Liver (tissue), 9 donors: ENCODE results near the gene LIG1. TPM values are rescaled to one million over a fixed set of nuclear protein-coding genes. Genes with fewer than 3 reads are reported as not detected.

Source experiments
- DNase-seq: peaks from one replicate; pipeline ENCODE4 v3.0.0-alpha.2; 2017; ENCODE audit warnings: low spot score
- H3K27ac ChIP-seq, 2 donors: one replicate each; pipeline ENCODE4 v1.7.0; 2013; ENCODE audit warnings: inconsistent platforms in 2 of 2, low read length in 2 of 2, control low read depth in 1 of 2, low read depth in 1 of 2, mild to moderate bottlenecking in 1 of 2
- H3K27me3 ChIP-seq, 4 donors: one replicate each; pipeline versions ENCODE4 v1.6.1 to v1.7.0; 2013; ENCODE audit warnings: low read length in 3 of 4, inconsistent platforms in 1 of 4, mild to moderate bottlenecking in 1 of 4, moderate library complexity in 1 of 4; ENCODE audit not compliant: control insufficient read depth in 4 of 4, insufficient read depth in 4 of 4
- H3K36me3 ChIP-seq, 4 donors: one replicate each; pipeline versions ENCODE4 v1.6.1 to v1.7.0; 2013; ENCODE audit warnings: low read length in 3 of 4, mild to moderate bottlenecking in 3 of 4, low read depth in 1 of 4, moderate library complexity in 1 of 4; ENCODE audit not compliant: control insufficient read depth in 4 of 4, insufficient read depth in 3 of 4
- H3K4me1 ChIP-seq, 4 donors: one replicate each; pipeline versions ENCODE4 v1.6.1 to v1.7.0; 2013; ENCODE audit warnings: low read length in 3 of 4, mild to moderate bottlenecking in 3 of 4, moderate library complexity in 1 of 4; ENCODE audit not compliant: control insufficient read depth in 4 of 4, insufficient read depth in 4 of 4
- H3K4me3 ChIP-seq, 3 donors: one replicate each; pipeline versions ENCODE4 v1.6.1 to v1.7.0; 2013; ENCODE audit warnings: low read length in 3 of 3, control low read depth in 1 of 3, low read depth in 1 of 3, mild to moderate bottlenecking in 1 of 3
- H3K9ac ChIP-seq, 2 donors: one replicate each; pipeline ENCODE4 v1.7.0; 2013; ENCODE audit warnings: low read length in 2 of 2, mild to moderate bottlenecking in 2 of 2, moderate library complexity in 2 of 2, control low read depth in 1 of 2, low read depth in 1 of 2
- H3K9me3 ChIP-seq, 4 donors: one replicate each; pipeline versions ENCODE4 v1.6.1 to v1.7.0; 2013; ENCODE audit warnings: low read length in 3 of 4; ENCODE audit not compliant: control insufficient read depth in 4 of 4
- CTCF ChIP-seq: fragments of 150-350 bp; IDR thresholded peaks from 2 replicates; pipeline ENCODE4 v1.5.1; 2017; ENCODE audit warnings: improper control_type of control experiment, low read depth, low read length; ENCODE audit not compliant: missing input control
- FOXA1 ChIP-seq: IDR thresholded peaks from 2 replicates; pipeline ENCODE4 v1.6.1; 2016; ENCODE audit warnings: antibody characterized with exemption
- FOXA2 ChIP-seq: IDR thresholded peaks from 2 replicates; pipeline ENCODE4 v1.6.1; 2016; ENCODE audit warnings: antibody characterized with exemption
- GABPA ChIP-seq, 2 donors: IDR thresholded peaks in 1 of 2; conservative IDR thresholded peaks in 1 of 2; 2 replicates each; pipeline ENCODE4 v1.6.1; 2016; ENCODE audit warnings: antibody characterized with exemption in 2 of 2, mild to moderate bottlenecking in 1 of 2, moderate library complexity in 1 of 2
- HNF4A ChIP-seq, 2 donors: conservative IDR thresholded peaks; 2 replicates each; pipeline ENCODE4 v1.6.1; 2016; ENCODE audit warnings: antibody characterized with exemption in 2 of 2, mild to moderate bottlenecking in 2 of 2
- HNF4G ChIP-seq: IDR thresholded peaks from 2 replicates; pipeline ENCODE4 v1.6.1; 2016; ENCODE audit warnings: antibody characterized with exemption
- JUND ChIP-seq, 2 donors: IDR thresholded peaks; 2 replicates each; pipeline ENCODE4 v1.6.1; 2016; ENCODE audit warnings: antibody characterized with exemption in 2 of 2
- NR2F2 ChIP-seq: IDR thresholded peaks from 2 replicates; pipeline ENCODE4 v1.6.1; 2016; ENCODE audit warnings: antibody characterized with exemption
- RAD21 ChIP-seq, 2 donors: IDR thresholded peaks; 2 replicates each; pipeline ENCODE4 v1.6.1; 2016; ENCODE audit warnings: antibody characterized with exemption in 2 of 2, mild to moderate bottlenecking in 2 of 2
- RXRA ChIP-seq, 2 donors: IDR thresholded peaks; 2 replicates each; pipeline ENCODE4 v1.6.1; 2017 to 2018; ENCODE audit warnings: antibody characterized with exemption in 2 of 2, mild to moderate bottlenecking in 1 of 2
- SP1 ChIP-seq: IDR thresholded peaks from 2 replicates; pipeline ENCODE4 v1.6.1; 2018; ENCODE audit warnings: antibody characterized with exemption, mild to moderate bottlenecking
- TAF1 ChIP-seq: conservative IDR thresholded peaks from 2 replicates; pipeline ENCODE4 v1.6.1; 2016; ENCODE audit warnings: antibody characterized with exemption, mild to moderate bottlenecking
- YY1 ChIP-seq: IDR thresholded peaks from 2 replicates; pipeline ENCODE4 v1.6.1; 2016; ENCODE audit warnings: antibody characterized with exemption, mild to moderate bottlenecking
- WGBS: extraction: QIAGEN DNeasy Blood & Tissue Kit; methylation state at CpG from one replicate; pipeline ENCODE4 v1.1.7; 2013; 5-methylcytosine and 5-hydroxymethylcytosine counted together
- polyA plus RNA-seq, 2 donors: library from polyadenylated mRNA; stranded (reverse) in 1 of 2; unstranded in 1 of 2; fragments of 200-250 nt in 1 of 2; fragments of >200 nt in 1 of 2; fragmentation: Nextera tagmentation in 1 of 2; extraction: Ambion mirVana in 1 of 2; gene quantifications; one replicate each; pipeline versions ENCODE4 v1.2.1 to v1.2.3, GENCODE V29; 2013 to 2015
- total RNA-seq, 2 donors: library from RNA; depleted of rRNA; stranded (reverse); fragments of >200 nt; gene quantifications; one replicate each; pipeline ENCODE4 v1.2.3, GENCODE V29; 2014
- TF ChIP-seq, protein P1 (sequence below): IDR thresholded peaks from 2 replicates; pipeline ENCODE4 v1.6.1; 2016; ENCODE audit warnings: antibody characterized with exemption
- TF ChIP-seq, protein P2 (sequence below): IDR thresholded peaks from 2 replicates; pipeline ENCODE4 v1.6.1; 2016; ENCODE audit warnings: antibody characterized with exemption
- TF ChIP-seq, protein P3 (sequence below): IDR thresholded peaks from 2 replicates; pipeline ENCODE4 v1.6.1; 2016; ENCODE audit warnings: antibody characterized with exemption
- TF ChIP-seq, protein P4 (sequence below): IDR thresholded peaks from 2 replicates; pipeline ENCODE4 v1.6.1; 2016; ENCODE audit warnings: antibody characterized with exemption, mild to moderate bottlenecking
- donor health status: healthy.
- donor health status: healthy.
- donor health status: healthy.
- donor health status: healthy.
- donor health status: healthy.

Gene LIG1
- total and polyA plus RNA-seq, 4 donors = 6.3 to 61.5 (median 7.1) TPM

DNA sequence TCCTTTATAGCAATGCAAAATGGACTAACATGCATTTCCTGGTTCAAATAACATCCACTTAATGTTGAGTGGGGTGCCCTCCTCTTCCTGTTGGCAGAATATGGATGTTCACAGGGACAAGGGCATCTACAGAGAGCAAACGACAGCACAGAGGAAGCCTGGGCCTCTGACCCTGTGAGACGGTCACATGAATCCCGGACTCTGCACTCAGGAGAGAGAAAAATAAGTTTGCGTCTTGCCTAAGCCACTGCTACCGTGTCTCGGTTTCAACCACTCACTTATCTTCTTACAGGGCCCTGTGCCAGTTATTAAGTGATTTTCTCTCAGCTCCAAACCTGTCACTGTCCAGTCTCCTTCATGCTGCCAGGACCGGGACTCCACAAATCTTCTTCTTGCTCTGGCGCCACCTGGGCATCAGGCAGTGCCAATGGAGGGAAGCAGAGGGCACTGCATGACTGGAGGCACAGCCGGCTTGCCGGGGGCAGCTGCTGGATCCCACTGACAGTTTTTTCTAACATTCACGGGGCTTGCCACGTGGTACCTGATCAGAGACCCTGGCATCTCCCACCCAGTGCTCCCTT is 11.8 kb downstream of the LIG1 start:
- Histone ChIP-seq H3K4me3 (no peak overlapping the region), H3K36me3 (peaks cover 3 to 20% (median 7%) of the 10 kb centered on the region in 4 donors), H3K9me3 (no peaks in the 10 kb centered on the region), H3K9ac (no peak overlapping the region), H3K27ac (no peak overlapping the region), H3K27me3 (no peaks in the 10 kb centered on the region), H3K4me1 (no peaks in the 10 kb centered on the region)
- TF ChIP-seq NR2F2 (no peak), YY1 (no peak), HNF4G (no peak), HNF4A (conservative IDR thresholded peaks at IDR 0.05) (no peak), RAD21 (IDR thresholded peaks at IDR 0.05) (no peak), JUND (IDR thresholded peaks at IDR 0.05) (no peak), SP1 (no peak), GABPA (IDR thresholded peaks at IDR 0.05 in 1 of 2, conservative IDR thresholded peaks at IDR 0.05 in 1 of 2) (no peak), CTCF (no peak)
- TF ChIP-seq, protein P1, sequence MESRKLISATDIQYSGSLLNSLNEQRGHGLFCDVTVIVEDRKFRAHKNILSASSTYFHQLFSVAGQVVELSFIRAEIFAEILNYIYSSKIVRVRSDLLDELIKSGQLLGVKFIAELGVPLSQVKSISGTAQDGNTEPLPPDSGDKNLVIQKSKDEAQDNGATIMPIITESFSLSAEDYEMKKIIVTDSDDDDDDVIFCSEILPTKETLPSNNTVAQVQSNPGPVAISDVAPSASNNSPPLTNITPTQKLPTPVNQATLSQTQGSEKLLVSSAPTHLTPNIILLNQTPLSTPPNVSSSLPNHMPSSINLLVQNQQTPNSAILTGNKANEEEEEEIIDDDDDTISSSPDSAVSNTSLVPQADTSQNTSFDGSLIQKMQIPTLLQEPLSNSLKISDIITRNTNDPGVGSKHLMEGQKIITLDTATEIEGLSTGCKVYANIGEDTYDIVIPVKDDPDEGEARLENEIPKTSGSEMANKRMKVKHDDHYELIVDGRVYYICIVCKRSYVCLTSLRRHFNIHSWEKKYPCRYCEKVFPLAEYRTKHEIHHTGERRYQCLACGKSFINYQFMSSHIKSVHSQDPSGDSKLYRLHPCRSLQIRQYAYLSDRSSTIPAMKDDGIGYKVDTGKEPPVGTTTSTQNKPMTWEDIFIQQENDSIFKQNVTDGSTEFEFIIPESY = no peak
- TF ChIP-seq, protein P2, sequence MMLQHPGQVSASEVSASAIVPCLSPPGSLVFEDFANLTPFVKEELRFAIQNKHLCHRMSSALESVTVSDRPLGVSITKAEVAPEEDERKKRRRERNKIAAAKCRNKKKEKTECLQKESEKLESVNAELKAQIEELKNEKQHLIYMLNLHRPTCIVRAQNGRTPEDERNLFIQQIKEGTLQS = no peak
- no peak for DNase-seq
- 80% methylated on average over 12 of the region's 12 CpGs for WGBS

DNA sequence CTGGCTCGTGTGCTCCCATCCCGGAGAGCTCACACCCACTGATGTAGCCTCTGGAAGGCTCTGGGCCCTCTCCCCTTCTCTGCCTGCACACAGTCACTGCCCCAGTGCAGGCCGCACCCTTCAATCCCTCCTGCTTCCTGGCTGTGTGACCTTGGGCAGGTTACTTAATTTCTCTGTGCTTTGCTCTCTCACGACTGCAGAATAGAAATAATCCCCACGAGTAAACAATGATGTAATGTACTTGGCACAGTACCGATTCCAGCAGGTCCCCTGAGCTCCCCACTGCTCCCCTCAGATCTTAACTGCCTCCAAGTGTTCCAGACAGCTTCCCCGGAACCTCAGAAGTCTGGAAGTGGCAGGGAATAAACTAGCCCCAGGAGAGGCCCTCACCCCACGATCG is 16.1 kb downstream of the LIG1 start:
- DNase-seq = no peak
- Histone ChIP-seq H3K4me3 (no peak overlapping the region), H3K27ac (no peak overlapping the region), H3K36me3 (peaks cover 0 to 13% (median 2%) of the 10 kb centered on the region in 4 donors), H3K4me1 (peaks cover under 1 to 16% (median 13%) of the 10 kb centered on the region in 4 donors), H3K9me3 (no peaks in the 10 kb centered on the region), H3K27me3 (no peaks in the 10 kb centered on the region), H3K9ac (no peak overlapping the region)
- WGBS = 62% methylated on average over 9 of the region's 9 CpGs
- TF ChIP-seq TAF1 (no peak), HNF4A (conservative IDR thresholded peaks at IDR 0.05) (no peak), FOXA1 (no peak), RAD21 (IDR thresholded peaks at IDR 0.05) (no peak), FOXA2 (no peak), CTCF (no peak), RXRA (IDR thresholded peaks at IDR 0.05) (no peak), SP1 (no peak), YY1 (no peak), JUND (IDR thresholded peaks at IDR 0.05) (no peak), GABPA (IDR thresholded peaks at IDR 0.05 in 1 of 2, conservative IDR thresholded peaks at IDR 0.05 in 1 of 2) (no peak), NR2F2 (no peak)
- TF ChIP-seq, protein P3, sequence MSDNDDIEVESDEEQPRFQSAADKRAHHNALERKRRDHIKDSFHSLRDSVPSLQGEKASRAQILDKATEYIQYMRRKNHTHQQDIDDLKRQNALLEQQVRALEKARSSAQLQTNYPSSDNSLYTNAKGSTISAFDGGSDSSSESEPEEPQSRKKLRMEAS = no peak
- TF ChIP-seq, protein P2 = no peak
- TF ChIP-seq, protein P4, sequence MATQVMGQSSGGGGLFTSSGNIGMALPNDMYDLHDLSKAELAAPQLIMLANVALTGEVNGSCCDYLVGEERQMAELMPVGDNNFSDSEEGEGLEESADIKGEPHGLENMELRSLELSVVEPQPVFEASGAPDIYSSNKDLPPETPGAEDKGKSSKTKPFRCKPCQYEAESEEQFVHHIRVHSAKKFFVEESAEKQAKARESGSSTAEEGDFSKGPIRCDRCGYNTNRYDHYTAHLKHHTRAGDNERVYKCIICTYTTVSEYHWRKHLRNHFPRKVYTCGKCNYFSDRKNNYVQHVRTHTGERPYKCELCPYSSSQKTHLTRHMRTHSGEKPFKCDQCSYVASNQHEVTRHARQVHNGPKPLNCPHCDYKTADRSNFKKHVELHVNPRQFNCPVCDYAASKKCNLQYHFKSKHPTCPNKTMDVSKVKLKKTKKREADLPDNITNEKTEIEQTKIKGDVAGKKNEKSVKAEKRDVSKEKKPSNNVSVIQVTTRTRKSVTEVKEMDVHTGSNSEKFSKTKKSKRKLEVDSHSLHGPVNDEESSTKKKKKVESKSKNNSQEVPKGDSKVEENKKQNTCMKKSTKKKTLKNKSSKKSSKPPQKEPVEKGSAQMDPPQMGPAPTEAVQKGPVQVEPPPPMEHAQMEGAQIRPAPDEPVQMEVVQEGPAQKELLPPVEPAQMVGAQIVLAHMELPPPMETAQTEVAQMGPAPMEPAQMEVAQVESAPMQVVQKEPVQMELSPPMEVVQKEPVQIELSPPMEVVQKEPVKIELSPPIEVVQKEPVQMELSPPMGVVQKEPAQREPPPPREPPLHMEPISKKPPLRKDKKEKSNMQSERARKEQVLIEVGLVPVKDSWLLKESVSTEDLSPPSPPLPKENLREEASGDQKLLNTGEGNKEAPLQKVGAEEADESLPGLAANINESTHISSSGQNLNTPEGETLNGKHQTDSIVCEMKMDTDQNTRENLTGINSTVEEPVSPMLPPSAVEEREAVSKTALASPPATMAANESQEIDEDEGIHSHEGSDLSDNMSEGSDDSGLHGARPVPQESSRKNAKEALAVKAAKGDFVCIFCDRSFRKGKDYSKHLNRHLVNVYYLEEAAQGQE = no peak
